Mucosa of rectum (tissue), 2 donors: ENCODE results near the gene SLC4A1AP.

Experiments used
- H3K27ac ChIP-seq, 2 donors: one replicate each; pipeline ENCODE4 v1.7.0; 2013; ENCODE audit warnings: inconsistent platforms in 2 of 2, low read depth in 2 of 2, low read length in 2 of 2
- H3K27me3 ChIP-seq, 2 donors: one replicate each; pipeline ENCODE4 v1.7.0; 2013; ENCODE audit warnings: low read length in 2 of 2; ENCODE audit not compliant: control insufficient read depth in 2 of 2, insufficient read depth in 2 of 2
- H3K36me3 ChIP-seq, 2 donors: one replicate each; pipeline ENCODE4 v1.7.0; 2013; ENCODE audit warnings: low read length in 2 of 2; ENCODE audit not compliant: control insufficient read depth in 2 of 2, insufficient read depth in 2 of 2
- H3K4me1 ChIP-seq, 2 donors: one replicate each; pipeline ENCODE4 v1.7.0; 2013; ENCODE audit warnings: low read length in 2 of 2, mild to moderate bottlenecking in 1 of 2; ENCODE audit not compliant: control insufficient read depth in 2 of 2, insufficient read depth in 2 of 2
- H3K4me3 ChIP-seq, 2 donors: one replicate each; pipeline ENCODE4 v1.7.0; 2013; ENCODE audit warnings: low read length in 2 of 2
- H3K9ac ChIP-seq, 2 donors: one replicate each; pipeline ENCODE4 v1.7.0; 2013; ENCODE audit warnings: low read length in 2 of 2, low read depth in 1 of 2, mild to moderate bottlenecking in 1 of 2
- H3K9me3 ChIP-seq, 2 donors: one replicate each; pipeline ENCODE4 v1.7.0; 2013; ENCODE audit warnings: low read length in 2 of 2; ENCODE audit not compliant: control insufficient read depth in 2 of 2
- donor health status: healthy.
- donor health status: Normal muscosa, but diverticular disease.

SLC4A1AP gene

GRCh38 chr2:27709960-27710575 is 46.4 kb downstream of the SLC4A1AP start:
- Histone ChIP-seq H3K4me1 (peaks cover under 1 to 7% of the 10 kb centered on the region in 2 donors), H3K27ac (no peak overlapping the region), H3K4me3 (no peak overlapping the region), H3K9me3 (no peaks in the 10 kb centered on the region), H3K9ac (no peak overlapping the region), H3K36me3 (no peaks in the 10 kb centered on the region), H3K27me3 (peaks cover 0 to 2% of the 10 kb centered on the region in 2 donors)

- Histone ChIP-seq H3K4me3 (no peak overlapping the region), H3K36me3 (no peaks in the 10 kb centered on the region), H3K27ac (no peak overlapping the region), H3K27me3 (peaks cover 0 to 6% of the 10 kb centered on the region in 2 donors), H3K4me1 (peaks cover 4 to 11% of the 10 kb centered on the region in 2 donors), H3K9me3 (no peaks in the 10 kb centered on the region), H3K9ac (no peak overlapping the region)
These were observed 47.1 kb downstream of the SLC4A1AP start for GRCh38 chr2:27710640-27711430.

GRCh38 chr2:27711804-27712203 is 48.1 kb downstream of the SLC4A1AP start:
- no peak overlapping the region for H3K9ac ChIP-seq
- H3K27ac ChIP-seq, result no peak overlapping the region
- H3K36me3 ChIP-seq, result no peaks in the 10 kb centered on the region
- H3K4me1 ChIP-seq, result peaks cover 4 to 5% of the 10 kb centered on the region in 2 donors
- H3K4me3 ChIP-seq, result no peak overlapping the region
- H3K27me3 ChIP-seq, result peaks cover 0 to 6% of the 10 kb centered on the region in 2 donors
- no peaks in the 10 kb centered on the region for H3K9me3 ChIP-seq

GRCh38 chr2:27712522-27712921 is 48.8 kb downstream of the SLC4A1AP start:
- Histone ChIP-seq H3K36me3 (no peaks in the 10 kb centered on the region), H3K9me3 (no peaks in the 10 kb centered on the region), H3K4me3 (no peak overlapping the region), H3K4me1 (peaks cover 4 to 5% of the 10 kb centered on the region in 2 donors), H3K27me3 (peaks cover 0 to 6% of the 10 kb centered on the region in 2 donors), H3K9ac (no peak overlapping the region), H3K27ac (no peak overlapping the region)

GRCh38 chr2:27713201-27713600 is 49.5 kb downstream of the SLC4A1AP start:
- Histone ChIP-seq H3K9ac (no peak overlapping the region), H3K27me3 (peaks cover 0 to 6% of the 10 kb centered on the region in 2 donors), H3K4me1 (peaks cover 4 to 5% of the 10 kb centered on the region in 2 donors), H3K27ac (no peak overlapping the region), H3K9me3 (no peaks in the 10 kb centered on the region), H3K4me3 (no peak overlapping the region), H3K36me3 (no peaks in the 10 kb centered on the region)

GRCh38 chr2:27714053-27714452 is 50.4 kb downstream of the SLC4A1AP start:
- Histone ChIP-seq H3K4me3 (no peak overlapping the region), H3K9ac (no peak overlapping the region), H3K4me1 (peaks cover 4 to 5% of the 10 kb centered on the region in 2 donors), H3K9me3 (no peaks in the 10 kb centered on the region), H3K27ac (no peak overlapping the region), H3K36me3 (no peaks in the 10 kb centered on the region), H3K27me3 (peaks cover 0 to 6% of the 10 kb centered on the region in 2 donors)

- Histone ChIP-seq H3K4me3 (peak overlapping the region; percentile 4 to 37), H3K4me1 (peaks cover 4 to 5% of the 10 kb centered on the region in 2 donors), H3K9ac (peak overlapping the region in 1 of 2 donors; percentile 24), H3K27ac (no peak overlapping the region), H3K27me3 (peaks cover 0 to 6% of the 10 kb centered on the region in 2 donors), H3K9me3 (no peaks in the 10 kb centered on the region), H3K36me3 (no peaks in the 10 kb centered on the region)
These were observed 51.2 kb downstream of the SLC4A1AP start for GRCh38 chr2:27714851-27715291.

GRCh38 chr2:27715318-27716210 is 51.9 kb downstream of the SLC4A1AP start:
- no peaks in the 10 kb centered on the region for H3K36me3 ChIP-seq
- peaks cover 4 to 5% of the 10 kb centered on the region in 2 donors for H3K4me1 ChIP-seq
- peak overlapping the region in 1 of 2 donors; percentile 24 for H3K9ac ChIP-seq
- peaks cover 0 to 6% of the 10 kb centered on the region in 2 donors for H3K27me3 ChIP-seq
- no peak overlapping the region for H3K27ac ChIP-seq
- H3K4me3 ChIP-seq, result peak overlapping the region; percentile 4 to 37
- no peaks in the 10 kb centered on the region for H3K9me3 ChIP-seq

- Histone ChIP-seq H3K9me3 (no peaks in the 10 kb centered on the region), H3K36me3 (no peaks in the 10 kb centered on the region), H3K27me3 (peaks cover 0 to 6% of the 10 kb centered on the region in 2 donors), H3K4me3 (no peak overlapping the region), H3K27ac (no peak overlapping the region), H3K4me1 (peaks cover 4 to 5% of the 10 kb centered on the region in 2 donors), H3K9ac (no peak overlapping the region)
These were observed 52.8 kb downstream of the SLC4A1AP start for GRCh38 chr2:27716301-27717069.
